A172 (cell line): ENCODE data around the gene SLC28A2. TPM values are rescaled to one million over a fixed set of nuclear protein-coding genes. Genes with fewer than 3 reads are reported as not detected.

ENCODE experiments used
- DNase-seq: peaks from one replicate; pipeline ENCODE4 v3.0.0-alpha.2; 2015; ENCODE audit warnings: low spot score
- total RNA-seq: library from RNA; depleted of rRNA; stranded (reverse); fragments of >200 nt; shearing (Covaris generic); gene quantifications from 2 replicates; pipeline ENCODE4 v1.2.3, GENCODE V29; 2014; rRNA removed

The SLC28A2 gene
- total RNA-seq, 1 experiment from 2014 or later, result not detected

DNA sequence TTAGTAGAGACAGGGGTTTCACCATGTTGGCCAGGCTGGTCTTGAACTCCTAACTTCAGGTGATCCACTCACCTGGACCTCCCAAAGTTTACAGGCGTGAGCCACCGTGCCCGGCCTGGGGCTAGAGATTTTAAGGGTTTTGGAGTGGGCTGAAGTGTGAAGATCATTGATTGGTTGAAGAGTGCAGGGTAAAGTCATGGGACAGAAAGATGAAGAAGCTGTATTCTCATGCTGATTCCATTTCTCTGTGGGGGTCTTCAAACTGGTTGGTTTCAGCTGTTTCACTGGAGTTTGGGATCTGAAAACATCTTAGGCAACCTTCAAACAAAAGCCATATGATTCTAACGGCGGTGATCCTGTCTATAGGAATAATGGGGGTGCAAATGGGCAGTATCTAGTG, 74.2 kb downstream of the SLC28A2 start:
- DNase-seq, result no peak

GRCh38 chr15:45326741-45327140, 74.7 kb downstream of the SLC28A2 start:
- no peak for DNase-seq

Other genes with a start within 250 kb of the SLC28A2 start
- 24.0 and 27.6 TPM in 2 replicates for gene SORD, start 229.0 kb upstream of the SLC28A2 start, total RNA-seq
- 0.17 TPM in 1 of 2 replicates, not detected in the other for gene DUOX2, start 138.1 kb upstream of the SLC28A2 start, total RNA-seq
- not detected in 2 replicates for gene DUOXA2, start 137.9 kb upstream of the SLC28A2 start, total RNA-seq
- gene DUOXA1, start 122.4 kb upstream of the SLC28A2 start, total RNA-seq, result not detected in 2 replicates
- gene DUOX1, start 122.2 kb upstream of the SLC28A2 start, total RNA-seq, result not detected in 2 replicates
- gene SHF, start 64.3 kb upstream of the SLC28A2 start, total RNA-seq, result 0.38 TPM in 1 of 2 replicates, not detected in the other
- gene GATM, start 126.3 kb downstream of the SLC28A2 start, total RNA-seq, result 0.67 and 1.9 TPM in 2 replicates